ENCODE data around the gene EP300. TPM values are rescaled to one million over a fixed set of nuclear protein-coding genes. Genes with fewer than 3 reads are reported as not detected.

Gene EP300
- total RNA-seq, 1 donor from 2014 or later, result 66.5 TPM

DNA sequence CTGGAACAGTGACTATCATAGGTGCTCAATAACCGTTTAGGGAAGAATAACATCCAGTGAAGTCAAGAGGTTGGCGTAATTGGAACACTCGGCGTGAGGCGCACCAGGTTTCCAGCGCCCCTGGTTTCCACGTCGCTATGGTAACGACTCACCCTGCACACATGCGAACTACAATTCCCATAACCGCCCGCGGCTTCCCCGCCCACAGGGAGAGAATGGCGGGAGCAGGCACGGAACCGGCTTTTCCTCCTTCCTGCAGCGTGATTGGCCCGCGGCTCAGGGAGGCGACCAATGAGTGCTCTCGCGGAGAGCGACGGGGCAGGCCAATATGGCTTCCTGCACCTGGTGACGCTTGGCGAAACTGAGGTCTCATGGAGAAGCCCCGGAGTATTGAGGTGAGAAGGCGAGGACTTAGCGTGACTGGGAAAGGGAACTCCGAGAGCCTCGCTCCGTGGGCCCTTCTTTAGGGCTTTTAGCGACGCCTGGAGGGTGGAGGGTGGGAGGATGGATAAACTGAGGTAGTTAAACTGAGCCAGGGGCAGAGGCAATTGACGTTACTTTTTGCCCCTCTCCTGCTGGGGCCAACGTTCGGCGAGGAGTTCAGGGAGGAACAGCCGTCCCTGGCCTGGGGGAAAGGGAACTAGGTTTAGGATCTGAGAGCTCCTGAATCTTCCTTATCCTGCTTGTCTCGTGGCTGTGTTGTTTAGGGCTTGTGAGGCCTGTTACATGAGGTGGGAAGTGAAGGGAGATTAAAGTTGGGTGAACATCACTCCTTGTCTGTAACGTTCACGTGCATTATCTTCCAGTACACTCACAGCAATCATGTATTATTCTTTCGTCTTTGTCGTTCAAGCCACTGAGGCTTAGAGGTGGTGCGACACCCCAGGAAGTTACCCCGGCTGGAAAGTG lies 112.9 kb downstream of the EP300 start, which contains the start of gene L3MBTL2:
Gene L3MBTL2 (plus strand): TSS at position 321 of the 909 bp plus-strand sequence. CDS start 51 bp downstream, at position 372.
- DNase-seq (ENCODE audit: low spot score), result peak; percentile 98
- intact Hi-C loops (cut with micrococcal nuclease), result loop anchor here (1.0 to 10.0 kb wide), 4 partner anchors 8 to 253 kb away; partner anchors contain the start of genes RANGAP1, RBX1 and TOB2
- Mint-ChIP-seq H3K4me1 (ENCODE audit: low read depth) (peaks cover 12% of the 10 kb centered on the region), H3K4me3 (ENCODE audit: low read depth) (peak within 1 kb of the TSS; percentile 85), H3K27ac (peak within 1 kb of the TSS; percentile 83), H3K9me3 (no peaks in the 10 kb centered on the region), H3K27me3 (ENCODE audit: low read depth) (peaks cover 15% of the 10 kb centered on the region), H3K36me3 (ENCODE audit: low read depth) (peaks cover 20% of the 10 kb centered on the region)

DNA sequence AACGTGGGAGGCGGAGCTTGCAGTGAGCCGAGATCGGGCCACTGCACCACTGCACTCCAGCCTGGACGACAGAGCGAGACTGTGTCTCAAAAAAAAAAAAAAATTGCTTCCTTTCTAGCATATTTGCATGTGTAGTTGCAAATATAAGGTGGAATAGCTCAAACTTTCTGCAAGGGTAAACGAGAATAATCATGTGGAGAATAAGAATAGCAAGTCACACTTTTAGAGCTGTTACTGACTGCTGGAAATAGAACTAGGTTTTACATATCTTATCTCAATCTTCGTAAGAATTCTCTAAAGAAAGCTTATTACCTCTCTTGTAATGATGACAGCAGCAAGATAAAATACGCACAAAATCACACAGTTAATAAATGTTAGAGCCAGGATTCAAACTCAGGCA lies 114.3 kb downstream of the EP300 start:
- DNase-seq (ENCODE audit: low spot score), result no peak
- intact Hi-C loops (cut with micrococcal nuclease), result loop anchor here (5.0 to 10.0 kb wide), 2 partner anchors 238 to 254 kb away; partner anchors contain the start of genes RBX1 and TOB2
- Mint-ChIP-seq H3K4me1 (ENCODE audit: low read depth) (peaks cover 12% of the 10 kb centered on the region), H3K36me3 (ENCODE audit: low read depth) (peaks cover 25% of the 10 kb centered on the region), H3K9me3 (no peaks in the 10 kb centered on the region), H3K4me3 (ENCODE audit: low read depth) (peak overlapping the region; percentile 58), H3K27ac (no peak overlapping the region), H3K27me3 (ENCODE audit: low read depth) (peaks cover 9% of the 10 kb centered on the region)

DNA sequence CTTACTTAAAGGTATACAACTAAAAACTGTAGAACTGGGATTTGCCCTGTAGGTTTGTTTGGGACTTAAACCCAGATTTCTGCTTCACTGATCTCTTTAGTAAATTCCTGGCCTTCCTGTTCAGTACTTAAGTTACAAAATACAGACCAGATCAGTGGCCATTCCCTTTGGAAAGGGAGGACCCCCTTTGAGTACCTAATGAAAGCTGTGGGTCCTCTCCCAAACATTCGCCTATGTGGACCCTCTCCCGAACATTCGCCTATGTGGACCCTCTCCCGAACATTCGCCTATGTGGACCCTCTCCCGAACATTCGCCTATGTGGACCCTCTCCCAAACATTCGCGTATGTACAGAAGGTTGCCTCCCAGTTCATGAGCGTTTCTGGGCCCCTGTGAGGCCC lies 123.0 kb downstream of the EP300 start:
- no peak overlapping the region for H3K4me3 Mint-ChIP-seq (ENCODE audit: low read depth)
- H3K27me3 Mint-ChIP-seq (ENCODE audit: low read depth), result no peaks in the 10 kb centered on the region
- H3K9me3 Mint-ChIP-seq, result no peaks in the 10 kb centered on the region
- DNase-seq (ENCODE audit: low spot score), result no peak
- H3K27ac Mint-ChIP-seq, result no peak overlapping the region
- H3K4me1 Mint-ChIP-seq (ENCODE audit: low read depth), result peaks cover 21% of the 10 kb centered on the region
- peaks cover 59% of the 10 kb centered on the region for H3K36me3 Mint-ChIP-seq (ENCODE audit: low read depth)
- intact Hi-C loops (cut with micrococcal nuclease), result no loop called here

DNA sequence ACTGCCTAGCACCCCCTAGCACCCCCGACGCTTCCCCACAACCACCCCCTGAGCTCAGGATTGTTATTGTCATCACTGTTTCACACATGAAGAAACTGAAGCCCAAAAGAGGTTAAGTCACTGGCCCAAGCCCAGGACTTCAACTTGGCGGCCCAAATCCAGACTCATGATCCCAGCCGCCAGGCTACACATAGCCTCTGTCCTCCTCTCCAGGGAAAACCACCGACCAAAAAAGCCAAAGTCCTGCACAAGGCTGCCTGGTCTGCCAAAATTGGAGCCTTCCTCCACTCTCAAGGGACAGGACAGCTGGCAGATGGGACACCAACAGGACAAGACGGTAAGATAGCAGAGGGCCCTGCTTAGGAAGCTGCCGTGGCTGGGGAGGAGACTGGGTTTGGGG lies 123.5 kb downstream of the EP300 start:
- H3K27me3 Mint-ChIP-seq (ENCODE audit: low read depth), result no peaks in the 10 kb centered on the region
- intact Hi-C loops (cut with micrococcal nuclease), result no loop called here
- no peak overlapping the region for H3K4me3 Mint-ChIP-seq (ENCODE audit: low read depth)
- peaks cover 21% of the 10 kb centered on the region for H3K4me1 Mint-ChIP-seq (ENCODE audit: low read depth)
- peak overlapping the region; percentile 17 for H3K27ac Mint-ChIP-seq
- DNase-seq (ENCODE audit: low spot score), result no peak
- peaks cover 59% of the 10 kb centered on the region for H3K36me3 Mint-ChIP-seq (ENCODE audit: low read depth)
- H3K9me3 Mint-ChIP-seq, result no peaks in the 10 kb centered on the region

DNA sequence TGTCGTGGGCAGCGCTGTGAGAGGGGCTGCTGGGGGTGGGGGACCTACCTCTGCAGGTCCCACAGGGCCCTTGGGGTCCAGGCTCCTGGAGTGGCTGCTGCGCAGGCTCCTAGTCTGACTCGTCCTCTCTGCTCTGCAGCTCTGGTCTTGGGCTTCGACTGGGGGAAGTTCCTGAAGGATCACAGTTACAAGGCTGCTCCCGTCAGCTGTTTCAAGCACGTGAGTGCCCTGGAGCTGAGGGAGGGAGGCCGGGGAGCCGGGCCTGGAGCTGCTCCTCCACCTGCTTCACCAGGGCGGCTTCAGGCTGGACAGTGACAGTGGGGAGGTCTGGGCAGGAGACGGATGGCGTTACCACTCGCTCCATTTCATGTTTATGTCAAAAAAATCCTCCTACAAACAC lies 124.6 kb downstream of the EP300 start:
- H3K36me3 Mint-ChIP-seq (ENCODE audit: low read depth), result peaks cover 64% of the 10 kb centered on the region
- H3K27me3 Mint-ChIP-seq (ENCODE audit: low read depth), result no peaks in the 10 kb centered on the region
- peak overlapping the region; percentile 26 for H3K27ac Mint-ChIP-seq
- intact Hi-C loops (cut with micrococcal nuclease), result no loop called here
- H3K9me3 Mint-ChIP-seq, result no peaks in the 10 kb centered on the region
- peaks cover 21% of the 10 kb centered on the region for H3K4me1 Mint-ChIP-seq (ENCODE audit: low read depth)
- no peak overlapping the region for H3K4me3 Mint-ChIP-seq (ENCODE audit: low read depth)
- no peak for DNase-seq (ENCODE audit: low spot score)

DNA sequence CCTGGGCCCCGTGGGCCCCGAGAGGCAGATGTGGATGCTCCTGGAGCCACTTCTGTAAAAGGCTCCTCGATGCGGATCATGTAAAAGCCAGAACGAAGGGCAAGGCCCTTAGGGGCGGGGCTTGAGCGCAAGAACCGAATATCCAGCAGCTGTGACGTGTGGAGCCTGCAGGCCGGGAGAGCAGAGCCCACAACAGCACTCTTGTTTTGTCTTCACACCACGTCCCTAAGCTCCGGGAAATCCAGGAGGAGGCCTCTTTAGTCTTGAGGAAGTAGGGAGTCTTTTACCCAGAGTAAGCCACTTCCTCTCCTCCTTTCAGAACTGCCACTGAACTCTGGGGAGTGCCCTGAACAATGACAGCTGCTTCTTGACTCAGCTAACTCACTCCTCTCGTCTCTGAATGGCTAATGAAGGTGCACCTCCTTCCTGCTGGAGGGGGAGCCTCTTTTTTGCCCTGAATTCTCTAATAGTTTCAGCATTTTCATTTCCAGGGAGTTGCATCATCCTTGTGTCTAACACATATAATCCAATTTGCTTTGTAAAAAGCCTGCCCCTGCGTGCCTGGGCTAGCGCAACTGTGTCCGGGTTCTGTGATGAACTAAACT lies 125.3 kb downstream of the EP300 start:
- Mint-ChIP-seq H3K4me1 (ENCODE audit: low read depth) (peaks cover 21% of the 10 kb centered on the region), H3K27me3 (ENCODE audit: low read depth) (no peaks in the 10 kb centered on the region), H3K36me3 (ENCODE audit: low read depth) (peaks cover 66% of the 10 kb centered on the region), H3K27ac (peak overlapping the region; percentile 75), H3K4me3 (ENCODE audit: low read depth) (peak overlapping the region; percentile 55), H3K9me3 (no peaks in the 10 kb centered on the region)
- intact Hi-C loops (cut with micrococcal nuclease), result no loop called here
- peak; percentile 38 for DNase-seq (ENCODE audit: low spot score)

DNA sequence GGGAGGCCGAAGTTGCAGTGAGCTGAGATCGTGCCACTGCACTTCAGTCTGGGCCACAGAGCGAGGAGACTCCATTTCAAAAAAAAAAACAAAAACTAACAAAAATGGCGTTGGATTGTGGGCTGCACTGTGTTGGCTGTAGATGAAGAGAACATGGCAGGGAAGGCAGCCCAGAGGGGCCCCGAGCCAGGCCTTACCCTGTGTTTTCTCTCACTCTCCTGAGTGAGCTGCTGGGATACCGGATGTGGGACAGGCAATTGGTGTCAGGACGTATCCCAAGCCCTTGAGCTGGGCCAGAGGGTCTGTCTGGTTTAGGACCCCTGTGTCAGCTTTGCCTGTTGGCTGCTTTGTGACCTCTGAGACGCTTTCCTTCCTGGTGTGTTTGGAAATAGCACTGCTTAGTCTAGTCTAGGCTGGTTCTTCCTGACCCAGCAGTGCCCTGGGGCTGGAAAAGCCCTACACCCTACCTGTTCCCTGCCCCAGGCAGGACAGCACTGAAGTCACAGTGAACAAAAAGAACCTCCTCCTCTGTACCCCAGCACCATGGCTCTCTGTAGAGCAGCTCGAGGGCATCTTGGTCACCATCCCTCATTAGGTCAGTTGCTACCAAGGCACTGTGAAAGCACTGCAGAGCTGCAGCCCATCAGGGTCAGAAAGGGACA lies 130.6 kb downstream of the EP300 start:
- peaks cover 54% of the 10 kb centered on the region for H3K36me3 Mint-ChIP-seq (ENCODE audit: low read depth)
- H3K27me3 Mint-ChIP-seq (ENCODE audit: low read depth), result no peaks in the 10 kb centered on the region
- H3K27ac Mint-ChIP-seq, result no peak overlapping the region

DNA sequence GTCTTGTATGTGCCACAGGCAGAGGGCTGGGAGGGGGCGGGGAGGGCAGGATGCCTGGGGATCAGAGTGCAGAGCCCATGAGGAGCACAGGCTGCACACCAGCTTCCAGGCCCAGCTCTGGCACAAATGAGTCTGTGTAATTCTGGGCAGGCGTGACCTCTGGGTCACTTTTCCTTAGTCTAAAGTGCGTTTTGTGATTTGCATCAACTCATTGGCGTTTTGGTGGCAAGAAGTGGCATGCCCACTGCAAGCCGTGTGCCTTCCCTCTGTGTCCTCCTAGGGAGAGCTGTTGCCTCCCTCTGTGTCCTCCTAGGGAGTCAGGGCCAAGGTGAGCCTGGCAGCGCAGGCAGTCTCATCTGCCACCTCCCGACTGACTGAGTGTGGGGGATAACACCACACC lies 131.1 kb downstream of the EP300 start:
- Mint-ChIP-seq H3K27ac (no peak overlapping the region), H3K27me3 (ENCODE audit: low read depth) (no peaks in the 10 kb centered on the region), H3K36me3 (ENCODE audit: low read depth) (peaks cover 54% of the 10 kb centered on the region), H3K4me1 (ENCODE audit: low read depth) (no peaks in the 10 kb centered on the region), H3K4me3 (ENCODE audit: low read depth) (no peak overlapping the region), H3K9me3 (no peaks in the 10 kb centered on the region)
- intact Hi-C loops (cut with micrococcal nuclease), result no loop called here
- DNase-seq (ENCODE audit: low spot score), result no peak

More for the DNA sequence above, 130.6 kb downstream of the EP300 start:
- Mint-ChIP-seq H3K4me3 (ENCODE audit: low read depth) (no peak overlapping the region), H3K4me1 (ENCODE audit: low read depth) (peaks cover under 1% of the 10 kb centered on the region), H3K9me3 (no peaks in the 10 kb centered on the region)
- no peak for DNase-seq (ENCODE audit: low spot score)
- intact Hi-C loops (cut with micrococcal nuclease), result no loop called here

DNA sequence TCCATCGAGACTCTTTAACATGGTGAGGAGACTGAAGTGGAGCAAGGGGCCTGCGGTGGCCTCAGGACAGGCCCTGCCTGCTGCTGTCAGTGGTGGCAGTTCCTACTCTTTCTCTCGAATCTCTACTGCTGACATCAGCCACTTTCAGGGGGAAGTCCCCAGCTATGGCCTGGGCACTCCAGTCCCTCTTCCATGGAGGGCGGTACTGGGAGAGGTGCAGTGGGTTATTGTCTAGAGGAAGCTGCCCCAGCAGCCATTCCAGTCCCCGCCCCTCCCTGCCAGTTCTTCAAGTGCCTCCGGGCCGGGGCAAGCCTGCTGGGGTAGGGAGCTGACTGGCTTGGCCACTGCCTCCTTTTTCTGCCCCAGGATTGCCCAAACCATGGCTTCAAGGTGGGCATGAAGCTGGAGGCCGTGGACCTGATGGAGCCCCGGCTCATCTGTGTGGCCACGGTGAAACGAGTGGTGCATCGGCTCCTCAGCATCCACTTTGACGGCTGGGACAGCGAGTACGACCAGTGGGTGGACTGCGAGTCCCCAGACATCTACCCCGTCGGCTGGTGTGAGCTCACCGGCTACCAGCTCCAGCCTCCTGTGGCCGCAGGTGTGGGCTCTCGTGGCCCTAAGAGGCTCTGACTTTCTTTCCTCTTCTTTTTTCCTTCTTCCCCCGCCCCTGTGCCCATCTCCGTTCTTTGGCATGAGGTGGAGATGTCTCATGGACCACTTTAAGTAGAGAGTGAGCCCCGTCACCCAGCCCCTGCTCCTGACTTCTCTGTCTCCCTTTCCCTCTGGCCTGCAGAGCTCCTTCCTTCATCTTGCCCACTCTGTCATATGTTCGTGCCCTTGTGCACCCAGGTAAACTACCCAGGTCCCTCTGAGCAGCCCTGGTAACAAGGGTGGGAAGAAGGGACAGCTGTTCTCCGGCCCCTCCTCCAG lies 134.6 kb downstream of the EP300 start:
- Mint-ChIP-seq H3K4me1 (ENCODE audit: low read depth) (no peaks in the 10 kb centered on the region), H3K27me3 (ENCODE audit: low read depth) (no peaks in the 10 kb centered on the region), H3K4me3 (ENCODE audit: low read depth) (no peak overlapping the region), H3K36me3 (ENCODE audit: low read depth) (peaks cover 46% of the 10 kb centered on the region), H3K27ac (no peak overlapping the region), H3K9me3 (no peaks in the 10 kb centered on the region)
- DNase-seq (ENCODE audit: low spot score), result no peak
- intact Hi-C loops (cut with micrococcal nuclease), result no loop called here

DNA sequence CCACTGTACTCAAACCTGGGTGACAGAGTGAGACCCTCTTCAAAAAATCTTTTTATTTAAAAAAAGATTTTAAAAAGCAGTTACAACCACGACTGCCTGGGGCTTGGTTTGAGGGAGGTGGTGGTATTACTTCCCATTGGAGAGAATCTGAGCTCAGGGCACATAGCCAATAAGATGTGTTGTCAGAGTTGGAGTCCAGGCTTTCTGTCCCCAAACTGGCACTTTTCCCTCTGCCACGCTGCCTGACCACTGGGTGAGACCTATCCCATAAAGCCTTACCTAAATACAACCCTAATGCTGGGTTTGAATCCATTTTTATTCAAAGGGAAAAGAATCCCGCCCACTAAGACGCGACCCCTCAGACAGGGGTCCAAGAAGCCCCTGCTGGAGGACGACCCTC lies 136.8 kb downstream of the EP300 start:
- peaks cover 35% of the 10 kb centered on the region for H3K36me3 Mint-ChIP-seq (ENCODE audit: low read depth)
- H3K9me3 Mint-ChIP-seq, result no peaks in the 10 kb centered on the region
- H3K4me1 Mint-ChIP-seq (ENCODE audit: low read depth), result no peaks in the 10 kb centered on the region
- H3K4me3 Mint-ChIP-seq (ENCODE audit: low read depth), result no peak overlapping the region
- H3K27ac Mint-ChIP-seq, result no peak overlapping the region
- DNase-seq (ENCODE audit: low spot score), result no peak
- intact Hi-C loops (cut with micrococcal nuclease), result no loop called here
- no peaks in the 10 kb centered on the region for H3K27me3 Mint-ChIP-seq (ENCODE audit: low read depth)

Data from activated T-helper 2 cell treated with anti-CD3 and anti-CD28 coated beads, Interferon-gamma antibody, Interleukin-2, Interleukin-4, amounts not matched to agents 10 μg/mL and 5 μg/mL and 100 μg/mL, durations not matched to agents 14 hours and 24 hours and 36 hours (primary cell).